CD4-positive, CD25-positive, alpha-beta regulatory T cell (primary cell): ENCODE results near the gene TUG1. TPM values are rescaled to one million over a fixed set of nuclear protein-coding genes. Genes with fewer than 3 reads are reported as not detected.

Source experiments
- ATAC-seq, 2 donors: fragments of 150-1000 bp; cut with Tn5 transposase; one replicate each; pipeline ENCODE4 v1.10.0; 2021; ENCODE audit warnings: low read depth in 2 of 2, moderate number of reproducible peaks in 2 of 2, moderate library complexity in 1 of 2
- DNase-seq, 3 donors: peaks; one replicate each; pipeline versions ENCODE4 v3.0.0 to v3.0.0-alpha.2; 2012 to 2022; ENCODE audit warnings: mixed read lengths in 1 of 3
- H3K27ac ChIP-seq: one replicate; pipeline ENCODE4 v1.7.0; 2013; ENCODE audit warnings: mild to moderate bottlenecking, low read length; ENCODE audit not compliant: insufficient read depth, poor library complexity, severe bottlenecking
- H3K27me3 ChIP-seq: one replicate; pipeline ENCODE4 v1.7.0; 2013; ENCODE audit warnings: low read length; ENCODE audit not compliant: control insufficient read depth, insufficient read depth
- H3K36me3 ChIP-seq: one replicate; pipeline ENCODE4 v1.7.0; 2013; ENCODE audit warnings: mild to moderate bottlenecking, low read length, moderate library complexity; ENCODE audit not compliant: control insufficient read depth, insufficient read depth
- H3K4me1 ChIP-seq: 2 replicates; pipeline ENCODE4 v1.7.0; 2013; ENCODE audit warnings: mild to moderate bottlenecking, low read length; ENCODE audit not compliant: insufficient read depth, control insufficient read depth, poor library complexity, severe bottlenecking
- H3K4me3 ChIP-seq: one replicate; pipeline ENCODE4 v1.7.0; 2013; ENCODE audit warnings: low read depth, mild to moderate bottlenecking, low read length, moderate library complexity
- H3K9me3 ChIP-seq, 2 experiments: 1 replicate in 1 of 2; 2 replicates in 1 of 2; pipeline ENCODE4 v1.7.0; 2013; ENCODE audit warnings: low read length in 2 of 2, mild to moderate bottlenecking in 1 of 2, moderate library complexity in 1 of 2; ENCODE audit not compliant: control insufficient read depth in 2 of 2
- H3K27ac Mint-ChIP-seq, 3 donors: one replicate each; pipeline ENCODE4 v1.8.0; 2020 to 2022; ENCODE audit warnings: mild to moderate bottlenecking in 3 of 3, mixed read lengths in 3 of 3, moderate library complexity in 2 of 3
- H3K27me3 Mint-ChIP-seq: one replicate; pipeline ENCODE4 v1.8.0; 2022; ENCODE audit warnings: mild to moderate bottlenecking, mixed read lengths
- H3K36me3 Mint-ChIP-seq: one replicate; pipeline ENCODE4 v1.8.0; 2020; ENCODE audit warnings: mixed read lengths
- H3K4me1 Mint-ChIP-seq, 4 donors: one replicate each; pipeline ENCODE4 v1.8.0; 2020 to 2022; ENCODE audit warnings: mixed read lengths in 4 of 4, mild to moderate bottlenecking in 1 of 4
- H3K4me3 Mint-ChIP-seq, 4 donors: one replicate each; pipeline ENCODE4 v1.8.0; 2020 to 2022; ENCODE audit warnings: mild to moderate bottlenecking in 4 of 4, mixed read lengths in 4 of 4, moderate library complexity in 3 of 4
- H3K9me3 Mint-ChIP-seq, 7 donors: one replicate each; pipeline ENCODE4 v1.8.0; 2020 to 2022; ENCODE audit warnings: mixed read lengths in 7 of 7, mild to moderate bottlenecking in 3 of 7, moderate library complexity in 2 of 7
- polyA plus RNA-seq, 4 donors: library from polyadenylated mRNA; unstranded; fragments of 300-500 nt; fragmentation: Illumina TruSeq; gene quantifications; one replicate each; pipeline ENCODE4 v1.2.3, GENCODE V29; 2021
- total RNA-seq: library from RNA; stranded (reverse); gene quantifications from one replicate; pipeline ENCODE4 v1.2.3, GENCODE V29; 2022

TUG1 gene
- total and polyA plus RNA-seq, 5 donors from 2014 or later = 18.2 to 90.9 (median 21.9) TPM

DNA sequence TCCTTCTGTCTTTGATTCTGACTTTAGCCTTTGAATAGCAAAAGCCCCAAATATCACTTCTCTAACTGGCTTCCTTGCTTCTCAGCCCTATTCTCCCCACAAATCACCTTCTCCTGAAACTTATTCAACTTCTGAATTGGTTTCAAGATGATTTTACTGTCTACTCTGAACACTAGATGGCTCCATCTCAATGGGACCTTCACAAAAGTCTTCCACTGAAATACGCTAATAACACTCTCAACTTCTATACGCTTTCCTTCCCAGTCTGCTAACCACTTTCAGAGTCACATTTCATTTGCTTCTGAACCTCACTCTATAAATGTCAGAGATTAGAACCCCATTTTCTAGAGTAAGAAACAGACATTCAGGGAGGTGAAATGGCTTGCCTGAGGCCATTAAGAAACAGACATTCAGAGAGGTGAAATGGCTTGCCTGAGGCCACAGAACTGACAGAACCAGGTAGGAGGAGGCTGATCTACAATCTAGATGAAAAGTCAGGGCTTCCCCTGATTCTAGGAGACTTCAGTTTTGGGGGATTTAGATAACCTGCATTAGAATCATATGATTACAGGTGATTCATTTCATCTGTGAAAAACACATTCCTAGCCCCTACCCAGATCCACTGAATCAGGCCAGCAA, 21.1 kb upstream of the TUG1 start:
- H3K4me1 Mint-ChIP-seq = peaks cover 6 to 58% (median 35%) of the 10 kb centered on the region in 4 donors
- no peak overlapping the region for H3K4me3 Mint-ChIP-seq
- DNase-seq = peak in 2 of 3 donors; percentile 51 to 66
- peaks cover 34% of the 10 kb centered on the region for H3K36me3 ChIP-seq
- H3K36me3 Mint-ChIP-seq = peaks cover 52% of the 10 kb centered on the region
- no peaks in the 10 kb centered on the region for H3K9me3 Mint-ChIP-seq
- peaks cover 12% of the 10 kb centered on the region for H3K4me1 ChIP-seq
- peak overlapping the region; percentile 14 for H3K4me3 ChIP-seq
- ATAC-seq = peak in 1 of 2 donors; percentile 32
- no peaks in the 10 kb centered on the region for H3K27me3 ChIP-seq
- H3K9me3 ChIP-seq = no peaks in the 10 kb centered on the region
- H3K27ac ChIP-seq = no peak overlapping the region
- no peaks in the 10 kb centered on the region for H3K27me3 Mint-ChIP-seq
- H3K27ac Mint-ChIP-seq = no peak overlapping the region

DNA sequence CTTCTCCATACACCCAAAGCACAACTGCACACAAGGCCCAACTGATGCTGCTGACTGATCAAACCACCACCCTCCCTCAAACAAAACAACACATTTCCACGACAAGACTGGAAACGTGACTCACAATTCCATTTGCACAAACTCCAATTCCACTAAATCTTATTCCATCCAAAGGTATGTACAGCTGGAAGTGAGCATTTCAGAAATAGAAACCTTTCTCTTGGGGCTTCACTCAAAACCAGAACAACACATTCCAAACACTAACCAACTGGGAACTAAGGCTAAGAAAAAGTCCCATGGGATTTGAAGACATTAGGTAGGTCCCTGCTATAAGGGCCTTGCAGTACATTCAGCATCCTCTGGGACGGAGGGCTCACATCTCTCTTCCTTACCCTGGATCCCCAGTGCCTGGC, 20.1 kb upstream of the TUG1 start:
- DNase-seq (no peak), ATAC-seq (no peak)
- Histone ChIP-seq H3K4me1 (peaks cover 2% of the 10 kb centered on the region), H3K4me3 (no peak overlapping the region), H3K27ac (no peak overlapping the region), H3K36me3 (peaks cover 37% of the 10 kb centered on the region), H3K27me3 (no peaks in the 10 kb centered on the region), H3K9me3 (no peaks in the 10 kb centered on the region)
- Mint-ChIP-seq H3K4me3 (no peak overlapping the region), H3K36me3 (peaks cover 56% of the 10 kb centered on the region), H3K27me3 (no peaks in the 10 kb centered on the region), H3K9me3 (no peaks in the 10 kb centered on the region), H3K27ac (no peak overlapping the region), H3K4me1 (peaks cover 0 to 53% (median 28%) of the 10 kb centered on the region in 4 donors)

DNA sequence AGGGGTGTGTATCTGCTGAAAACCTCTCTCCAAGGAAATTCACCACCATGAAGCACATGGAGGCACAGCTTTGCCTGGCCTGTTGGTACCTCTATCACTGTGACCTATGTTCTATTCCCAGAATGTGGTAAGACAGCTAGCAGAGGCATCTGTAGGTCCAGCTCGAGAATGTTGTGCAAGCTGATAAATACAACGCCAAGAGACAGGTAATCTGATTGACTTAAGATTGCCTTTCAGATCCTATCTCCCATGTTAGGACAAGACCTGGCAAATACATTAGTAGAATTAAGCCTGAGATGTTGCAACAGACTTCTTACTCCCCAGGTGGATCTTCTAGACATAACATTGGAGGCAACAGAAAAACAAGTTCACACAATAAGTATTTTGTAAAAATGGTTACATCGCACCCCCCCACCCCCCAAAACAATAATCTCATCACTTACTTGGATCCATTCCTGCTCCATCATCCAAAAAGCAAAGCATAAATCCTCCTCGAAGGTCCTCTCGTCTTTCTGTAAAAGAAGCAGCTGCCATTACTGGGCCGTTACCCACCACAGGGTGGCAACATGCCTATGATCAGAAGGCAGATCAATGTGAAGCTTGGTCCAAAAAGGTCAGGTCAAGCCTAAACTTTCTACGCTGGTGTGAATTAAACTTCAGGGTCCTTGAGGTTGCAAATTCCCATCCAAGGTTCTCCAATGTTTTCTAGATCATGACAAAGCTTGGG, 19.0 kb upstream of the TUG1 start:
- H3K4me1 ChIP-seq = no peaks in the 10 kb centered on the region
- ATAC-seq = no peak

DNA sequence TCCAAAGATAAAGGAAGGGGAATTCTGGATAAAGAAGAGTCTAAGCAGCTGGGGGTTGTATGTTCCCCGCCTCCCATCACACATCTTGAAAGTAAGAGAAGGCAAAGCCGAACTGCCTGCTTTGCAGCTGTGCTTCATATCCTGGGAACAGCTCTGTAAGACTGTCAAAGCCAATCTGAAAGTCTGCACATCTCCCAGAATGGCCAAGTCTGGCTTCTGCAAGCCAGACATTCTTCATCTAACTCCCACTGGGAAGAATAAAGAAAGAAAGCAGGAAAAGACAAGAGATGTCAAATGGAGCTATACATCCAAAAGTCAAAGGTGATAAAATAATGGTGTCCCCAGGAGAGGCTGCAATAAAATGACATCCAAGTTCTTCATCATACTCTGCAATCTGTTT, 15.9 kb upstream of the TUG1 start:
- Histone ChIP-seq H3K27ac (no peak overlapping the region), H3K4me3 (no peak overlapping the region), H3K4me1 (no peaks in the 10 kb centered on the region), H3K27me3 (no peaks in the 10 kb centered on the region), H3K36me3 (peaks cover 18% of the 10 kb centered on the region), H3K9me3 (no peaks in the 10 kb centered on the region)
- DNase-seq (no peak), ATAC-seq (no peak)
- Mint-ChIP-seq H3K27ac (peak overlapping the region in 1 of 3 donors; percentile 37), H3K4me3 (no peak overlapping the region), H3K9me3 (no peaks in the 10 kb centered on the region), H3K36me3 (peaks cover 36% of the 10 kb centered on the region), H3K4me1 (peaks cover 9 to 66% (median 27%) of the 10 kb centered on the region in 4 donors), H3K27me3 (no peaks in the 10 kb centered on the region)

More for the DNA sequence above, 19.0 kb upstream of the TUG1 start:
- H3K27me3 Mint-ChIP-seq = no peaks in the 10 kb centered on the region
- no peak overlapping the region for H3K4me3 Mint-ChIP-seq
- Histone ChIP-seq H3K9me3 (no peaks in the 10 kb centered on the region), H3K4me3 (no peak overlapping the region), H3K36me3 (peaks cover 37% of the 10 kb centered on the region), H3K27me3 (no peaks in the 10 kb centered on the region), H3K27ac (no peak overlapping the region)
- DNase-seq = no peak
- H3K9me3 Mint-ChIP-seq = no peaks in the 10 kb centered on the region
- H3K4me1 Mint-ChIP-seq = peaks cover 5 to 49% (median 20%) of the 10 kb centered on the region in 4 donors
- peaks cover 45% of the 10 kb centered on the region for H3K36me3 Mint-ChIP-seq
- H3K27ac Mint-ChIP-seq = peak overlapping the region in 1 of 3 donors; percentile 48

DNA sequence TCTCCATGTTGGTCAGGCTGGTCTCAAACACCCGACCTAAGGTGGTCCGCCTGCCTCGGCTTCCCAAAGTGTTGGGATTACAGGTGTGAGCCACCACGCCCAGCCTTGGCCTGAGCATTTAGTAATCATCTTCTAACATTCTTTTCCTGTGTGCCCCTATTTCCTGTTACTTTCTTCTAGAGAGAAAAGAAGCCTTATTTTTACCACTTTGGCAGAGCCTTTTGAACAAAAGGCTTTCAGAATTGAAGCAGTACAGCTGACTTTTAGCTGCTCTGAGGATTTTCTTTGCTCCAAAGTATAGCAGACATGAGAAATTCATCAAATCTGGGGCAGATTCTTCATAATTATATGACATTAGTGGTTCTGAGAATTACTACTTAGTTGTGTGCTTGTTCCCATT, 13.9 kb upstream of the TUG1 start:
- no peaks in the 10 kb centered on the region for H3K4me1 ChIP-seq
- no peak overlapping the region for H3K4me3 ChIP-seq
- Mint-ChIP-seq H3K27ac (peak overlapping the region; percentile 44 to 77 (median 76)), H3K27me3 (no peaks in the 10 kb centered on the region), H3K36me3 (peaks cover 23% of the 10 kb centered on the region), H3K9me3 (no peaks in the 10 kb centered on the region), H3K4me3 (peak overlapping the region in 3 of 4 donors; percentile 41 to 78 (median 59)), H3K4me1 (peaks cover 14 to 70% (median 24%) of the 10 kb centered on the region in 4 donors)
- no peaks in the 10 kb centered on the region for H3K9me3 ChIP-seq
- peaks cover 5% of the 10 kb centered on the region for H3K36me3 ChIP-seq
- H3K27me3 ChIP-seq = no peaks in the 10 kb centered on the region
- no peak overlapping the region for H3K27ac ChIP-seq
- ATAC-seq (no peak), DNase-seq (peak in 1 of 3 donors; percentile 24)

DNA sequence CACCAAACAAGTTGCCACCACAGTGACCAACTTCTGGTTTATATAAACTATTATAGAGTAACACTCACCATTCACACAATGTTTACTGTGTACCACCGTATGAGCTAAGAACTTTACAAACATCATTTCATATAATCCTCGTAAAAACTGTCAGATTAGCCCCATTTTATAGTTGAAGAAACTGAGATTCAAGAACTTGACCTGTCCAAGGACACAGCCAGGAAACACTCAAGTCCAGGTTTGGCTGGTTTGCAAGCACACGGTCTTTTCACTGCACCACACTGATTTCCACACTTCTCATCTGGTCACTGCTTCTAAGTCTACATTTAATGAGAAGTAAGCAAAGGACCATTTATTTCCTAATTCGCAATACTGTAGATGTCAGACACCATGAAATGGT, 4.2 kb upstream of the TUG1 start:
- no peak for ATAC-seq
- Mint-ChIP-seq H3K4me1 (peaks cover 22 to 44% (median 31%) of the 10 kb centered on the region in 4 donors), H3K27ac (no peak overlapping the region), H3K36me3 (peaks cover 19% of the 10 kb centered on the region), H3K27me3 (peaks cover 7% of the 10 kb centered on the region), H3K9me3 (peaks cover 0 to 15% (median 6%) of the 10 kb centered on the region in 7 donors), H3K4me3 (peak overlapping the region in 1 of 4 donors; percentile 46)
- Histone ChIP-seq H3K27ac (no peak overlapping the region), H3K4me3 (no peak overlapping the region), H3K36me3 (no peaks in the 10 kb centered on the region), H3K9me3 (peaks cover 0 to 9% of the 10 kb centered on the region in 2 experiments), H3K4me1 (peaks cover 12% of the 10 kb centered on the region), H3K27me3 (no peaks in the 10 kb centered on the region)
- no peak for DNase-seq

DNA sequence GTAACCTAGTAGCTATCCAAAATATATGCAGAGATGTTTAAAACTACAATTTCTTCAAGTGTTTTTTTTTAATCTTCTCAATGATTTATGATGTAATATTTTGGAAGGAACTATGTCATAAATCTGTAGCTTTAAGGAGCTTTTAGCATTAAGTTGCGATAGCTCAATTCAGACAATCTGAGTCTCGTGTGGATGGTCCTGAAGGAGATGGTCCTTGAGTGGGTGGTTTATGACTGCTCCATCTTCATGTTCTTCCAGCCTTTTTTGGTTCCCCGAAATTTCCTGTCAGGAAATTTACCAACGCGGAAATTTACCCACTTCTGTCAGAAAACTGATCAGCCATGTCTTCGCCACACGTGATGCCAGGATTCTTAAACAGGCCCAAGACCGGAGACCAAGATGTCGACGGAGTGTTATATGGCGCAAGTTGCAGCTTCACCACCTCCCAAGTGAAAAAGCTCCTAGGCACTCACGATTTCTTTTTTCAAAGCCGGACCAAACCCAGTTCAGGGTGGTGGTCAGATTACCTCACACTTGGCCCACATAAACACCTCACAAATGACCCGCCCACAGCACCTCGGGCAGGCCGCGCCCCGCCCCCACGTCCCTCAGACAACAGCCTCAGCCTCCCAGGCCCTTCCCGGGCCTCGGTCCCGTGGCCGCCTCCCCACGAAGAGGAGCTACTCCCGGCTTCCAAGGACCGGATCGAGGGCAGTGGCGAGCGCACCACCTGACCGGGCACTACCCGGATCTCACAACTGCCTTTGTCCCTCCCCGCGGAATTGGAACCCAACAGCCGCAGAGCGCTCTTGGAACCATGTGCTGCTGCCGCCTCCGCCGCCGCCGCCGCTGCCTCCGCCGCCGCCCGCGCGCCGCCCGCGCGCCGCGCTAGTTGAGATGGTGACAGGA, 796 bp upstream of the TUG1 start, which contains the start of gene MORC2:
Gene MORC2 (minus strand): TSS at position 760 of the 909 bp plus-strand sequence. CDS start 885 bp downstream, outside the sequence.
- Mint-ChIP-seq H3K36me3 (peaks cover 42% of the 10 kb centered on the region), H3K4me1 (peaks cover 22 to 72% (median 47%) of the 10 kb centered on the region in 4 donors)

More for the DNA sequence above, 796 bp upstream of the TUG1 start, which contains the start of gene MORC2:
- H3K27me3 ChIP-seq = no peaks in the 10 kb centered on the region
- Mint-ChIP-seq H3K4me3 (peak within 1 kb of the TSS; percentile 91 to 98 (median 95)), H3K27ac (peak within 1 kb of the TSS; percentile 98), H3K9me3 (peaks cover 0 to 46% (median 16%) of the 10 kb centered on the region in 7 donors), H3K27me3 (peaks cover 7% of the 10 kb centered on the region)
- peaks cover 22% of the 10 kb centered on the region for H3K36me3 ChIP-seq
- H3K4me3 ChIP-seq = peak within 1 kb of the TSS; percentile 89
- peaks cover 28 to 38% of the 10 kb centered on the region in 2 experiments for H3K9me3 ChIP-seq
- peaks cover 26% of the 10 kb centered on the region for H3K4me1 ChIP-seq
- DNase-seq (no peak), ATAC-seq (no peak)
- H3K27ac ChIP-seq = peak within 1 kb of the TSS; percentile 90
